Retinal pigment epithelial cell (primary cell): ENCODE measurements around the gene BPI.

Experiments
- DNase-seq: peaks from one replicate; pipeline ENCODE4 v3.0.0-alpha.2; 2010; ENCODE audit warnings: low read depth
- H3K4me3 ChIP-seq: 2 replicates; pipeline ENCODE4 v1.5.1; 2011; ENCODE audit warnings: mild to moderate bottlenecking, low read length, control low read depth, moderate library complexity
- CTCF ChIP-seq: conservative IDR thresholded peaks from 2 replicates; pipeline ENCODE4 v1.5.1; 2011; ENCODE audit warnings: low read depth, low read length, control low read depth, inconsistent platforms

The BPI gene

GRCh38 chr20:38296433-38296832 lies 7.5 kb upstream of the BPI start:
- no peak overlapping the region for H3K4me3 ChIP-seq
- no peak for TF ChIP-seq CTCF

GRCh38 chr20:38297916-38298674 lies 5.9 kb upstream of the BPI start:
- H3K4me3 ChIP-seq = no peak overlapping the region
- TF ChIP-seq CTCF = no peak
- DNase-seq = no peak

More at GRCh38 chr20:38296433-38296832, 7.5 kb upstream of the BPI start:
- DNase-seq = no peak

- no peak for TF ChIP-seq CTCF
These were observed 5.1 kb upstream of the BPI start for GRCh38 chr20:38298768-38299288.

GRCh38 chr20:38299963-38300362 lies 4.0 kb upstream of the BPI start:
- TF ChIP-seq CTCF = no peak
- no peak overlapping the region for H3K4me3 ChIP-seq
- no peak for DNase-seq

More at GRCh38 chr20:38298768-38299288, 5.1 kb upstream of the BPI start:
- H3K4me3 ChIP-seq = no peak overlapping the region
- no peak for DNase-seq

GRCh38 chr20:38300438-38300837 lies 3.5 kb upstream of the BPI start:
- no peak for TF ChIP-seq CTCF
- no peak overlapping the region for H3K4me3 ChIP-seq
- DNase-seq = no peak

- no peak overlapping the region for H3K4me3 ChIP-seq
- DNase-seq = no peak
- TF ChIP-seq CTCF = no peak
These were observed 2.6 kb upstream of the BPI start for GRCh38 chr20:38301309-38301708.

GRCh38 chr20:38302786-38303185 lies 1.2 kb upstream of the BPI start:
- H3K4me3 ChIP-seq = no peak overlapping the region
- no peak for DNase-seq
- TF ChIP-seq CTCF = no peak
